Measurements from ENCODE around the gene FLOT1.

FLOT1 gene

GRCh38 chr6:30743099-30744053, 889 bp upstream of the FLOT1 start:
- peaks cover 66% of the 10 kb centered on the region for H3K4me1 Mint-ChIP-seq (ENCODE audit: low read depth)
- peak overlapping the region; percentile 98 for H3K4me3 Mint-ChIP-seq
- peaks cover 9% of the 10 kb centered on the region for H3K36me3 Mint-ChIP-seq
- peak overlapping the region; percentile 98 for H3K27ac Mint-ChIP-seq
- H3K9me3 Mint-ChIP-seq (ENCODE audit: low read depth) = no peaks in the 10 kb centered on the region
- H3K27me3 Mint-ChIP-seq = no peaks in the 10 kb centered on the region

- Mint-ChIP-seq H3K9me3 (ENCODE audit: low read depth) (no peaks in the 10 kb centered on the region), H3K4me3 (peak overlapping the region; percentile 93), H3K4me1 (ENCODE audit: low read depth) (peaks cover 67% of the 10 kb centered on the region), H3K36me3 (peaks cover 16% of the 10 kb centered on the region), H3K27me3 (no peaks in the 10 kb centered on the region), H3K27ac (peak overlapping the region; percentile 89)
Measured at GRCh38 chr6:30741789-30742315, 635 bp downstream of the FLOT1 start.

- H3K27ac Mint-ChIP-seq = peak overlapping the region; percentile 89
- H3K9me3 Mint-ChIP-seq (ENCODE audit: low read depth) = no peaks in the 10 kb centered on the region
- peaks cover 19% of the 10 kb centered on the region for H3K36me3 Mint-ChIP-seq
Measured at GRCh38 chr6:30741063-30741779, 1.3 kb downstream of the FLOT1 start.

DNA sequence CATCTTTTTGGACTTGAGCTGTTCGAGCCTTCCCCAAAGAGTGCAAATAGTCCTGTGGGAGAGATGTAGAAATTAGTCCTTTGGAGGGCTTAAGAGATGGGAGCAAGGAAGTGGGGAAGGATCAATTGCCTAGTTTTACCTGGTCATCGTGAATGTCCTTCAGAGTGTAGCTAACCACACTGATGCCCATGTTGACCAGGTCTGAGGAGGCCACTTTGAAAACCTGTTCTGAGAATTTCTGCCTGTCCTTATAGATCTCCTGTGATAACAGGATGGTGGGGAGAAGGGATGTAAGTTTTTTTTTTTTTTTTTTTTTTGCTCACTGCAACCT, 2.0 kb downstream of the FLOT1 start:
- Mint-ChIP-seq H3K9me3 (ENCODE audit: low read depth) (no peaks in the 10 kb centered on the region), H3K4me1 (ENCODE audit: low read depth) (peaks cover 73% of the 10 kb centered on the region), H3K36me3 (peaks cover 21% of the 10 kb centered on the region), H3K27me3 (no peaks in the 10 kb centered on the region), H3K4me3 (peak overlapping the region; percentile 93), H3K27ac (peak overlapping the region; percentile 89)

More at GRCh38 chr6:30741063-30741779, 1.3 kb downstream of the FLOT1 start:
- Mint-ChIP-seq H3K4me1 (ENCODE audit: low read depth) (peaks cover 70% of the 10 kb centered on the region), H3K27me3 (no peaks in the 10 kb centered on the region), H3K4me3 (peak overlapping the region; percentile 93)

GRCh38 chr6:30738532-30738931, 4.0 kb downstream of the FLOT1 start:
- Mint-ChIP-seq H3K27ac (no peak overlapping the region), H3K4me3 (peak overlapping the region; percentile 63), H3K36me3 (peaks cover 21% of the 10 kb centered on the region), H3K27me3 (no peaks in the 10 kb centered on the region), H3K9me3 (ENCODE audit: low read depth) (no peaks in the 10 kb centered on the region), H3K4me1 (ENCODE audit: low read depth) (peaks cover 73% of the 10 kb centered on the region)

DNA sequence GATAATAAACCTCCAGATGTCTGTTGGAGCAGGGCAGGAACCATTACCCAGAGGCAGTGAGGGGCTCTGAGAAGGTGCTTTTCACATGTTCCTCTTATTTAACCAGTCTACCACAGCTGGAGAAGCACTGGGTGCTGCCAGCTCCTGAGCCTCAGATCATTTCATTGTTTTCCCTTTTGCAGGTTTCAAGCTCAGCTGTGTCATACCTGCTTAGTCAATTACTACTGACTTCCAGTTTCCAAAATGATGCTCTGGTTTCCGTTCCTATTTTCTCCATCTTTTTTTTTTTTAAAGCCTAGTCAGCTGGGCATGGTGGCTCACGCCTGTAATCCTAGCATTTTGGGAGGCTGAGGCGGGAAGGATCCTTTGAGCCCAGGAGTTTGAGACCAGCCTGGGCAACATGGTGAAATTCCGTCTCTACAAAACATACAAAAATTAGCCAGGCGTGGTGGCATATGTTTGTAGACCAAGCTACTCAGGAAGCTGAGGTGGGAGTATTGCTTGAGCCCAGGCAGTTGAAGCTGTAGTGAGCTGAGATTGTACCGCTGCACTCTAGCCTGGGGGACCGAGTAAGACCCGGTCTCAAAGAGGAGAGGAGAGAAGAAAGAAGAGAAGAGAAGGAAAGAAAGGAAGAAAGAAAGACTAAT, 6.7 kb downstream of the FLOT1 start:
- H3K27ac Mint-ChIP-seq = peak overlapping the region; percentile 97

GRCh38 chr6:30732237-30732943, 10.1 kb downstream of the FLOT1 start:
- Mint-ChIP-seq H3K9me3 (ENCODE audit: low read depth) (no peaks in the 10 kb centered on the region), H3K36me3 (peaks cover 12% of the 10 kb centered on the region), H3K27ac (peak overlapping the region; percentile 50), H3K27me3 (no peaks in the 10 kb centered on the region), H3K4me1 (ENCODE audit: low read depth) (peaks cover 53% of the 10 kb centered on the region), H3K4me3 (no peak overlapping the region)

More for the DNA sequence above, 6.7 kb downstream of the FLOT1 start:
- Mint-ChIP-seq H3K9me3 (ENCODE audit: low read depth) (no peaks in the 10 kb centered on the region), H3K4me1 (ENCODE audit: low read depth) (peaks cover 71% of the 10 kb centered on the region), H3K27me3 (no peaks in the 10 kb centered on the region), H3K36me3 (peaks cover 17% of the 10 kb centered on the region), H3K4me3 (peak overlapping the region; percentile 83)

GRCh38 chr6:30730601-30731435, 11.7 kb downstream of the FLOT1 start:
- H3K27ac Mint-ChIP-seq = peak overlapping the region; percentile 46

DNA sequence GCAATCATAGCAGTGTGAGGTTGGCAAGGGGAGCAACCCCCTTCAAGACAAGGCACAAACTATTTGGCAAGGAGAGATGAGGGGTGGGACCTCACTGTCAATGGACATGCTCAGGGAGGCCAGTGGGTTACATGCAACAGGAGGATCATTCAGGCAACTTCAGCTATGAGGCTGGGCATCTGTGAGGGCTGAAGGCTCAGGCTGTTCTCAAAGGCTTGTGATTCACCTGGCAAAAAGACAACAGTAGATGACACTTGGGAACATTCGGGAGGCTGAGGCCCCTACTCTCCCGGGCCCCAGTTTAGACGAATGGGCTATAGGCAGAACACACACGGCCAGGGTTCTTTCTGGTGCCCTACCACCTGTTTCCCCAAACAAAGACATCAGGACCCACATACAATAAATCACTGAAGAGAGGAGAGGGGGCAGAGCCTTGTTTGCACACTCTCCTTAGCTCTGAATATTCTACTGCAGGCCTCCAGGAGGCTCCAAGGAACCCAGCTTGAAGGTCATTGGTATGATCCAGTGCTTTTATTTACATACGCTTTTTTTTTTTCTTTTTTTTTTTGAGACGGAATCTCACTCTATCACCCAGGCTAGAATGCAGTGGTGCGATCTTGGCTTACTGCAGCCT, 14.4 kb downstream of the FLOT1 start:
- Mint-ChIP-seq H3K9me3 (ENCODE audit: low read depth) (no peaks in the 10 kb centered on the region), H3K27me3 (no peaks in the 10 kb centered on the region), H3K4me1 (ENCODE audit: low read depth) (peaks cover 51% of the 10 kb centered on the region), H3K36me3 (peaks cover 5% of the 10 kb centered on the region), H3K4me3 (no peak overlapping the region), H3K27ac (peak overlapping the region; percentile 78)

More at GRCh38 chr6:30730601-30731435, 11.7 kb downstream of the FLOT1 start:
- Mint-ChIP-seq H3K27me3 (no peaks in the 10 kb centered on the region), H3K9me3 (ENCODE audit: low read depth) (no peaks in the 10 kb centered on the region), H3K4me3 (peak overlapping the region; percentile 56), H3K4me1 (ENCODE audit: low read depth) (peaks cover 42% of the 10 kb centered on the region), H3K36me3 (peaks cover 5% of the 10 kb centered on the region)

DNA sequence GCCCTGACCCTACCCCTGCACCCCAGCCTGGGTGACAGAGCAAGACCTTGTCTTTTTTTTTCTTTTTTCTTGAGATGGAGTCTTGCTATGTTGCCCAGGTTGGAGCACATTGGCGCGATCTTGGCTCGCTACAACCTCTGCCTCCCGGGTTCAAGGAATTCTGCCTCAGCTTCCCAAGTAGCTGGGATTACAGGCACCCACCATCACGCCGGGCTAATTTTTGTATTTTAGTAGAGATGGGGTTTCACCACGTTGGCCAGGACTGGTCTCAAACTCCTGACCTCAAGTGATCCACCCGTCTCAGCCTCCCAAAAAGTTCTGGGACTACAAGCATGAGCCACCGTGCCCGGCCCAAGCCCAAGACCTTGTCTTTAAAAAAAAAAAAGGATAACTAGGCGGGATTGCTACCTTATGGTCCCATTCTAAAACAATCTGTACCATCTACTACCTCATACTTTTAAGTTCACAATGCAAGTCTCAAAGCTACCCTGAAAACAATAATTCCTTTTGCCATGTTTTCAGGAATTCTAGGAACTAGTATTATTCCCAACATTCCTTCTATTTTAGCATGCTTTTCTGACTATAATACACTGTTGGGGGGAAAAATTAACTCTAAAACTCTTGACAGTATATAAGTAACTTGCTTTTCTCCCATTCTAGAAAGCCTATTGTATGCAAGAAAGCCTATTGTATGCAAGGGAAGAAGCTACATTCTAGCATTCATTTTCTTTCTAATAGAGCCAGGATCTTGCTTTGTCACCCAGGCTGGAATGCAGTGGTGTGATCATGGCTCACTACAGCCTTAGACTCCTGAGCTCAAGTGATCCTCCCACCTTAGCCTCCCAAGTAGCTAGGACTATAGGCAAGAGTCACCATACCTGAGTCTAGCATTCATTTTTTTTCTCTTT, 15.7 kb downstream of the FLOT1 start:
- Mint-ChIP-seq H3K27ac (peak overlapping the region; percentile 78), H3K4me3 (no peak overlapping the region)

GRCh38 chr6:30725713-30726505, 16.6 kb downstream of the FLOT1 start:
- Mint-ChIP-seq H3K4me3 (no peak overlapping the region), H3K36me3 (peaks cover 10% of the 10 kb centered on the region), H3K27me3 (no peaks in the 10 kb centered on the region), H3K27ac (peak overlapping the region; percentile 78), H3K4me1 (ENCODE audit: low read depth) (peaks cover 46% of the 10 kb centered on the region), H3K9me3 (ENCODE audit: low read depth) (no peaks in the 10 kb centered on the region)

More for the DNA sequence above, 15.7 kb downstream of the FLOT1 start:
- Mint-ChIP-seq H3K27me3 (no peaks in the 10 kb centered on the region), H3K9me3 (ENCODE audit: low read depth) (no peaks in the 10 kb centered on the region), H3K36me3 (peaks cover 10% of the 10 kb centered on the region), H3K4me1 (ENCODE audit: low read depth) (peaks cover 51% of the 10 kb centered on the region)
